ENCODE results near the gene TMOD2. TPM values are rescaled to one million over a fixed set of nuclear protein-coding genes. Genes with fewer than 3 reads are reported as not detected.

The TMOD2 gene
- total and polyA plus RNA-seq, 7 donors: 0.49 to 5.8 (median 2.1) TPM

DNA sequence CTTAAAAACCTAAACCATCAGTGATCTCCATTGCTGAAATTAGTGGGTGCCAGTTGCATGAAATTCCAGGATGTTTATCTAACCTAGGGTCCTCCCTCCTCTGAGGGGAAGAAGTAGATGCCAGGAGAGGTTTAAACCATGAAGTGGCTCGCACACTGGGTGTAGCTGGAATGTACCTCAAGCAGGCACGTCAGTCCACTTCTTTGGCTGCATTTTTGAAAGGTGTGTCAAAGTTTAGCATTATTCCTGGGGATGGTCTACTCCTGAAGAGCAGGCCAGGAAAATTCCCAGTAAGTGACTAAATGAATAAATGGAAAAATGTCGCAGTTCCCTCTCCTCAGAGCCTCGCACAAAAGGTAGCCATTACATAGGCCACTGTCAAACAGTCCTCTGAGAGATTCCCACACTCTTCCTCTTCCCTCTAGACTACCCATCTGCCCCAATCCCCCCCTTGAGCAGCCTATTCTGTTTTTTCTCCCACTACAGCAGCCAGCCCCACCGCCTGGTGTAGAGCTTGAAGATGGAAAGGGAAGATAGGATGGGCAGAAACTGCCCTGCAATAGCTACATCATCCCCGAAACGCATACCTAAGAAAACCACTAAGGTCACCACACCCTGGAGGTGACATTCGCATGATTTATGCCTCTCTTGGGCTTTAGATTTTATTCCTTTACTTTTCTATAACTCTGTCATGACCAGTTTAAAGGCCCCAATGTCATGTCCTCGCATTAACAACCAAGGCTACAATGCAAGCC, 77.4 kb downstream of the TMOD2 start:
- H3K4me1 ChIP-seq: peaks cover 32% of the 10 kb centered on the region
- no peaks in the 10 kb centered on the region for H3K9me3 ChIP-seq
- intact Hi-C loops (cut with DNase I): no loop called here
- H3K4me3 ChIP-seq: peak overlapping the region; percentile 98
- WGBS, 3 donors: 86 to 87% (median 87%) methylated on average over 9 of the region's 9 CpGs
- DNase-seq: no peak
- no peak for TF ChIP-seq CTCF (IDR thresholded peaks at IDR 0.05)
- ATAC-seq: no peak
- H3K27ac ChIP-seq: peak overlapping the region; percentile 86
- H3K27me3 ChIP-seq (ENCODE audit: insufficient read depth in 3 of 3, low read length in 2 of 3): no peaks in the 10 kb centered on the region
- no peaks in the 10 kb centered on the region for H3K36me3 ChIP-seq (ENCODE audit: insufficient read depth in 1 of 2, low read depth in 1 of 2)

GRCh38 chr15:51829376-51830275, 78.2 kb downstream of the TMOD2 start, which contains the start of gene TMOD3:
TSS of gene TMOD3 (plus strand) at chr15:51829653. CDS start at chr15:51862885, 33,232 bp downstream.
- DNase-seq (peak; percentile 92 to 95), ATAC-seq (peak; percentile 98 to 100 (median 99))
- Histone ChIP-seq H3K36me3 (ENCODE audit: insufficient read depth in 1 of 2, low read depth in 1 of 2) (no peaks in the 10 kb centered on the region), H3K27ac (peak within 1 kb of the TSS; percentile 86), H3K4me3 (peak within 1 kb of the TSS; percentile 98), H3K27me3 (ENCODE audit: insufficient read depth in 3 of 3, low read length in 2 of 3) (no peaks in the 10 kb centered on the region), H3K4me1 (peaks cover 32% of the 10 kb centered on the region), H3K9me3 (no peaks in the 10 kb centered on the region)
- intact Hi-C loops (cut with DNase I): loop anchor here in 1 of 2 donors (10.0 kb wide), 1 partner anchor 55 kb away; no protein-coding TSS in a partner anchor
- 1 to 2% (median 1%) methylated on average over 69 to 89 of the region's 89 CpGs for whole genome bisulfite sequencing, 3 donors
- no peak for TF ChIP-seq CTCF (IDR thresholded peaks at IDR 0.05)

GRCh38 chr15:51830276-51830806, 78.9 kb downstream of the TMOD2 start:
- Histone ChIP-seq H3K4me3 (peak overlapping the region; percentile 98), H3K4me1 (peaks cover 32% of the 10 kb centered on the region), H3K9me3 (no peaks in the 10 kb centered on the region), H3K36me3 (ENCODE audit: insufficient read depth in 1 of 2, low read depth in 1 of 2) (no peaks in the 10 kb centered on the region), H3K27me3 (ENCODE audit: insufficient read depth in 3 of 3, low read length in 2 of 3) (no peaks in the 10 kb centered on the region), H3K27ac (peak overlapping the region; percentile 86)
- no peak for DNase-seq
- ATAC-seq: peak in 2 of 4 donors; percentile 13 to 25
- 2 to 5% (median 2%) methylated on average over 8 of the region's 8 CpGs for WGBS, 3 donors
- TF ChIP-seq CTCF (IDR thresholded peaks at IDR 0.05): no peak
- intact Hi-C loops (cut with DNase I): loop anchor here in 1 of 2 donors (10.0 kb wide), 1 partner anchor 54 kb away; no protein-coding TSS in a partner anchor

GRCh38 chr15:51833772-51834171, 82.4 kb downstream of the TMOD2 start:
- H3K4me3 ChIP-seq: no peak overlapping the region
- intact Hi-C loops (cut with DNase I): loop anchor here in 1 of 2 donors (10.0 kb wide), 1 partner anchor 51 kb away; no protein-coding TSS in a partner anchor
- ATAC-seq (no peak), DNase-seq (no peak)
- H3K4me1 ChIP-seq: peaks cover 46% of the 10 kb centered on the region
- H3K36me3 ChIP-seq (ENCODE audit: insufficient read depth in 1 of 2, low read depth in 1 of 2): no peaks in the 10 kb centered on the region
- H3K9me3 ChIP-seq: no peaks in the 10 kb centered on the region
- H3K27ac ChIP-seq: no peak overlapping the region
- 89 to 96% (median 91%) methylated on average over 1 of the region's 1 CpG for WGBS, 3 donors
- TF ChIP-seq CTCF (IDR thresholded peaks at IDR 0.05): no peak
- no peaks in the 10 kb centered on the region for H3K27me3 ChIP-seq (ENCODE audit: insufficient read depth in 3 of 3, low read length in 2 of 3)

All from psoas muscle (tissue), 8 donors.